CD14-positive monocyte (primary cell): ENCODE measurements around the gene FERMT2. TPM values are rescaled to one million over a fixed set of nuclear protein-coding genes. Genes with fewer than 3 reads are reported as not detected.

ENCODE experiments used
- DNase-seq, 3 donors: peaks; one replicate each; pipeline ENCODE4 v3.0.0-alpha.2; 2011 to 2022
- H2AFZ ChIP-seq: 2 replicates; pipeline ENCODE4 v1.6.0; 2012; ENCODE audit warnings: mild to moderate bottlenecking, low read depth, low read length, inconsistent platforms; ENCODE audit not compliant: insufficient read depth, poor library complexity, severe bottlenecking
- H3K27ac ChIP-seq, 2 donors: 1 replicate in 1 of 2; 2 replicates in 1 of 2; pipeline ENCODE4 v1.5.1; 2012 to 2013; ENCODE audit warnings: low read length in 2 of 2, control low read depth in 1 of 2, inconsistent platforms in 1 of 2, low read depth in 1 of 2, mild to moderate bottlenecking in 1 of 2
- H3K27me3 ChIP-seq, 2 donors: one replicate each; pipeline versions ENCODE4 v1.6.0 to v1.6.1; 2011 to 2013; ENCODE audit warnings: low read length in 2 of 2; ENCODE audit not compliant: control insufficient read depth in 2 of 2, insufficient read depth in 2 of 2
- H3K36me3 ChIP-seq, 2 donors: replicated peaks in 1 of 2; 1 replicate in 1 of 2; 2 replicates in 1 of 2; pipeline versions ENCODE4 v1.5.1 to v1.6.1; 2012 to 2013; ENCODE audit warnings: low read length in 2 of 2, control low read depth in 1 of 2, inconsistent platforms in 1 of 2, mild to moderate bottlenecking in 1 of 2; ENCODE audit not compliant: insufficient read depth in 2 of 2, control insufficient read depth in 1 of 2
- H3K4me1 ChIP-seq, 2 donors: 1 replicate in 1 of 2; 2 replicates in 1 of 2; pipeline versions ENCODE4 v1.5.1 to v1.6.1; 2012 to 2013; ENCODE audit warnings: low read length in 2 of 2, control low read depth in 1 of 2, inconsistent platforms in 1 of 2, mild to moderate bottlenecking in 1 of 2, moderate library complexity in 1 of 2; ENCODE audit not compliant: insufficient read depth in 2 of 2, control insufficient read depth in 1 of 2
- H3K4me2 ChIP-seq: replicated peaks from 2 replicates; pipeline ENCODE3; 2012; ENCODE audit warnings: low read length, moderate library complexity, mild to moderate bottlenecking; ENCODE audit not compliant: poor library complexity, severe bottlenecking; ENCODE audit errors: extremely low read depth
- H3K4me3 ChIP-seq, 3 experiments: fragments of 200-600 bp in 1 of 3; sonication (generic) in 1 of 3; replicated peaks in 1 of 3; 1 replicate in 2 of 3; 2 replicates in 1 of 3; pipeline ENCODE4 v1.5.1; 2011 to 2013; ENCODE audit warnings: low read length in 3 of 3, mild to moderate bottlenecking in 3 of 3, control low read depth in 2 of 3, low read depth in 2 of 3, inconsistent platforms in 1 of 3, moderate library complexity in 1 of 3
- H3K79me2 ChIP-seq: 2 replicates; pipeline ENCODE4 v1.6.0; 2012; ENCODE audit warnings: mild to moderate bottlenecking, control low read depth, inconsistent platforms, low read length, moderate library complexity; ENCODE audit not compliant: insufficient read depth
- H3K9ac ChIP-seq: 2 replicates; pipeline ENCODE4 v1.6.0; 2017; ENCODE audit warnings: low read length, mild to moderate bottlenecking; ENCODE audit not compliant: insufficient read depth, poor library complexity, severe bottlenecking
- H3K9me3 ChIP-seq, 2 donors: replicated peaks in 1 of 2; 1 replicate in 1 of 2; 2 replicates in 1 of 2; pipeline versions ENCODE4 v1.5.1 to v1.6.1; 2012 to 2013; ENCODE audit warnings: low read length in 2 of 2, control low read depth in 1 of 2; ENCODE audit not compliant: control insufficient read depth in 1 of 2, insufficient read depth in 1 of 2
- H4K20me1 ChIP-seq: 2 replicates; pipeline ENCODE4 v1.6.0; 2012; ENCODE audit warnings: mild to moderate bottlenecking, low read length, control low read depth, moderate library complexity; ENCODE audit not compliant: insufficient read depth
- H3K27ac Mint-ChIP-seq, 7 donors: one replicate each; pipeline ENCODE4 v1.8.0; 2020; ENCODE audit warnings: mild to moderate bottlenecking in 7 of 7, mixed read lengths in 7 of 7, moderate library complexity in 6 of 7, inconsistent platforms in 2 of 7
- H3K27me3 Mint-ChIP-seq, 3 donors: one replicate each; pipeline ENCODE4 v1.8.0; 2021 to 2022; ENCODE audit warnings: low read depth in 3 of 3, mild to moderate bottlenecking in 3 of 3, mixed read lengths in 3 of 3, moderate library complexity in 3 of 3, inconsistent platforms in 1 of 3
- H3K36me3 Mint-ChIP-seq, 2 donors: one replicate each; pipeline ENCODE4 v1.8.0; 2020; ENCODE audit warnings: mixed read lengths in 2 of 2, inconsistent platforms in 1 of 2, mild to moderate bottlenecking in 1 of 2
- H3K4me1 Mint-ChIP-seq: one replicate; pipeline ENCODE4 v1.8.0; 2020; ENCODE audit warnings: mild to moderate bottlenecking, mixed read lengths
- H3K4me3 Mint-ChIP-seq, 2 donors: one replicate each; pipeline ENCODE4 v1.8.0; 2020; ENCODE audit warnings: mild to moderate bottlenecking in 2 of 2, mixed read lengths in 2 of 2, moderate library complexity in 1 of 2
- H3K9me3 Mint-ChIP-seq, 7 donors: one replicate each; pipeline ENCODE4 v1.8.0; 2020 to 2022; ENCODE audit warnings: mixed read lengths in 7 of 7, mild to moderate bottlenecking in 6 of 7, moderate library complexity in 6 of 7, inconsistent platforms in 2 of 7
- CTCF ChIP-seq: fragments of 200-600 bp; IDR thresholded peaks from one replicate; pipeline ENCODE4 v1.8.0; 2022; ENCODE audit warnings: antibody characterized with exemption, mild to moderate bottlenecking
- WGBS: methylation state at CpG from one replicate; pipeline ENCODE4 v1.1.5; 2013; ENCODE audit warnings: missing lambda C conversion rate; ENCODE audit not compliant: insufficient coverage; 5-methylcytosine and 5-hydroxymethylcytosine counted together
- intact Hi-C, 2 donors: fragments of 100-400 bp; cut with micrococcal nuclease; formaldehyde crosslinking; loops; one replicate each; pipeline versions ENCODE4 v1.15.0 to v1.15.1; 2023
- polyA plus RNA-seq, 3 donors: library from polyadenylated mRNA; depleted of rRNA in 1 of 3; unstranded in 2 of 3; stranded (reverse) in 1 of 3; fragments of 300-500 nt in 2 of 3; fragments of >200 nt in 1 of 3; fragmentation: Illumina TruSeq in 2 of 3; gene quantifications; 1 replicate in 2 of 3; 2 replicates in 1 of 3; pipeline ENCODE4 v1.2.3, GENCODE V29; 2012 to 2021

Gene FERMT2
- polyA plus RNA-seq, 3 donors = not detected

GRCh38 chr14:52833891-52834290 is 117.0 kb downstream of the FERMT2 start:
- H3K4me1 Mint-ChIP-seq = no peaks in the 10 kb centered on the region
- Histone ChIP-seq H3K4me2 (no peak overlapping the region), H3K36me3 (no peaks in the 10 kb centered on the region), H3K27ac (no peak overlapping the region), H3K4me1 (no peaks in the 10 kb centered on the region), H3K79me2 (no peaks in the 10 kb centered on the region), H2AFZ (no peak overlapping the region), H4K20me1 (no peaks in the 10 kb centered on the region), H3K9me3 (no peaks in the 10 kb centered on the region), H3K4me3 (no peak overlapping the region), H3K27me3 (no peaks in the 10 kb centered on the region), H3K9ac (no peak overlapping the region)
- H3K27me3 Mint-ChIP-seq = peaks cover 2 to 5% (median 4%) of the 10 kb centered on the region in 3 donors
- H3K9me3 Mint-ChIP-seq = peaks cover 0 to 7% (median 4%) of the 10 kb centered on the region in 7 donors
- no peak overlapping the region for H3K27ac Mint-ChIP-seq
- intact Hi-C loops = no loop called here
- no peak for TF ChIP-seq CTCF
- no peaks in the 10 kb centered on the region for H3K36me3 Mint-ChIP-seq
- no peak overlapping the region for H3K4me3 Mint-ChIP-seq
- WGBS = 100% methylated on average over 2 of the region's 5 CpGs
- DNase-seq = no peak

- H4K20me1 ChIP-seq = no peaks in the 10 kb centered on the region
- H3K9ac ChIP-seq = no peak overlapping the region
- WGBS = 90% methylated on average over 5 of the region's 7 CpGs
- H3K9me3 ChIP-seq = no peaks in the 10 kb centered on the region
- no peak overlapping the region for H3K4me2 ChIP-seq
- H3K4me3 ChIP-seq = no peak overlapping the region
- H3K36me3 ChIP-seq = no peaks in the 10 kb centered on the region
- Mint-ChIP-seq H3K4me1 (no peaks in the 10 kb centered on the region), H3K27me3 (peaks cover 4 to 5% (median 4%) of the 10 kb centered on the region in 3 donors), H3K9me3 (no peaks in the 10 kb centered on the region), H3K27ac (no peak overlapping the region), H3K36me3 (no peaks in the 10 kb centered on the region), H3K4me3 (no peak overlapping the region)
- H3K27ac ChIP-seq = no peak overlapping the region
- no peak overlapping the region for H2AFZ ChIP-seq
- H3K27me3 ChIP-seq = peaks cover under 1% of the 10 kb centered on the region in 2 donors
- no peak for DNase-seq
- intact Hi-C loops = loop anchor here in 1 of 2 donors (10.0 kb wide), 2 partner anchors 225 to 475 kb away; no protein-coding TSS in a partner anchor
- no peak for TF ChIP-seq CTCF
- no peaks in the 10 kb centered on the region for H3K4me1 ChIP-seq
- H3K79me2 ChIP-seq = no peaks in the 10 kb centered on the region
Measured at GRCh38 chr14:52829527-52830185, 121.2 kb downstream of the FERMT2 start.
